GM18951 (cell line): Measurements from ENCODE around the gene BEX1.
"Not testable (repeated sequence)": the region's sequence is repeated elsewhere in the genome, so short reads cannot be mapped to it uniquely, and the experiment has no call there.

Source experiments
- POLR2A ChIP-seq: IDR thresholded peaks from 4 replicates; pipeline ENCODE4 v1.6.1; 2011; ENCODE audit warnings: mild to moderate bottlenecking; ENCODE audit not compliant: insufficient read length, insufficient read depth; ENCODE audit errors: extremely low read depth
- in situ Hi-C: fragments of 300-500 bp; cut with MboI; formaldehyde crosslinking; loops from one replicate; pipeline ENCODE4 v1.12.0; 2022; ENCODE audit warnings: low sequenced_read_pairs, mixed read lengths, inconsistent platforms; ENCODE audit not compliant: unreplicated experiment

BEX1 gene

DNA sequence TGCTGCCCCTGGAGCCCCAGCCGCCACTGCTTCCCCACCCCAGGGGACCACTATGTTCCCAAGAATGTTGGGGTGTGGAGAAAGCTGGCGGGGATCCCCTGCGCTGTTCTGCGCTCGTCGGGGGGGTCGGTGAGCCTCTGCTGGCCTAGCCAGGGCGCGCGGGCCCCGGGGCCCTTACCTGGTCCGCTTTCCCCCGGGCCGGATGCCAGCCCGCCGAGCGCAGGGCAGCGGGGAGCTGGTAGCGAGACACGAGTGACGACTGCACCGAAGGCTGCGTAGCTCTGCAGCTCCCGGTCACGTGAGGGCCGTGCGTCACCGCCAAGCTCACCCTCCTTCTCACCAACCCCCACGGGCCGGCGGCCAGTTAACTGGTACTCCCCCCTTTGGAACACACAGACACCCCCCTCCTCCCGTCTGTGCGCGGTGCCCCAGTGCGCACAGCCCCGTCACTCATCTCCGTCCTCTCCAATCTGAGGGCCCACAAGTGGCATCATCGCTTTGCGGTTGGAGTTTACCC, at the start of gene BEX1:
TSS of gene BEX1 (minus strand) at position 254 of the 517 bp plus-strand sequence. CDS start 897 bp downstream, outside the sequence.
- TF ChIP-seq POLR2A = no peak
- in situ Hi-C loops = no loop called here

GRCh38 chrX:103109497-103109896, 45.5 kb upstream of the BEX1 start:
- in situ Hi-C loops = not testable (repeated sequence)

- in situ Hi-C loops = no loop called here
Observed at GRCh38 chrX:103107836-103108235, 43.9 kb upstream of the BEX1 start.

GRCh38 chrX:103107227-103107737, 43.3 kb upstream of the BEX1 start:
- in situ Hi-C loops = not testable (repeated sequence)

More at GRCh38 chrX:103107836-103108235, 43.9 kb upstream of the BEX1 start:
- no peak for TF ChIP-seq POLR2A

- in situ Hi-C loops = not testable (repeated sequence)
Observed at GRCh38 chrX:103104370-103104769, 40.4 kb upstream of the BEX1 start.

- in situ Hi-C loops = not testable (repeated sequence)
Observed at GRCh38 chrX:103103866-103104265, 39.9 kb upstream of the BEX1 start.

GRCh38 chrX:103101299-103102042, 37.5 kb upstream of the BEX1 start:
- in situ Hi-C loops = no loop called here
- TF ChIP-seq POLR2A = no peak

DNA sequence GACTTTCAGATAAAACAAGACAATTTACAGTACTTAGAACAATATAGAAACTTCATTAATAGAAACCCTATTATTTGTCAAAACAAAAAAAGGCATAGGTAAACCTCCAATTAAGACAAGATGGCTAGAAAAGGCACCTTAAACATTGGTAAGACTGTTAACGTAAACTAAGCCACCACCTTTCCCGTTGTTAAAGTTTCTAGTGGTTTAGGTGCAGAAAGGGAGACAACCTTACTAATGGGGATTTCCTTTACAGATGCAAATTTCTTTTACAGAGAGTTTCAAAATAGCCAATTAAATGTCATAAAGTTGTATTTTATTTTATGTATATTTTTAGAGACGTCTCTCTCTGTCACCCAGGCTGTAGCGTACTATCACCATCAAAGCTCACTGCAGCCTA, 36.5 kb upstream of the BEX1 start:
- no peak for TF ChIP-seq POLR2A
- in situ Hi-C loops = no loop called here

DNA sequence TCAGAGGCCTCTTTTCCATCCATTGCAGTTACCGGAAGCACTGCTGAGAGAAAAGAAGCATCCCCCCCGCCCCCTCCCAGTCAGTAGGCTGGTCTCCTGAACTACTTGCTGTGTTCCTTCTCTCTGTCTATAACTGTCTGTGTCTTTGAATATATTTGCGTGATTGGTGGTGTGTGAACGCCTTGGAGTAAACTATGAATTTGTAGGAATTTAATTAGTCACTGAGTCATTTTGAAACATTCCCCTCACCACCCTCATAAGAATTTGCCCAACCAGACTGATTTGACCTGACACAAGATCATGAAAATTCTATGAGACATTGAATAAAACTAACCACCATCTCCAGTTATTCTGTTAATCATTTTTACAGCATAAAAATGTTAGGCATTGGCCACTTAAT, 35.7 kb upstream of the BEX1 start:
- in situ Hi-C loops = no loop called here
- no peak for TF ChIP-seq POLR2A

- in situ Hi-C loops = no loop called here
- TF ChIP-seq POLR2A = no peak
Observed at GRCh38 chrX:103098488-103098887, 34.5 kb upstream of the BEX1 start.

DNA sequence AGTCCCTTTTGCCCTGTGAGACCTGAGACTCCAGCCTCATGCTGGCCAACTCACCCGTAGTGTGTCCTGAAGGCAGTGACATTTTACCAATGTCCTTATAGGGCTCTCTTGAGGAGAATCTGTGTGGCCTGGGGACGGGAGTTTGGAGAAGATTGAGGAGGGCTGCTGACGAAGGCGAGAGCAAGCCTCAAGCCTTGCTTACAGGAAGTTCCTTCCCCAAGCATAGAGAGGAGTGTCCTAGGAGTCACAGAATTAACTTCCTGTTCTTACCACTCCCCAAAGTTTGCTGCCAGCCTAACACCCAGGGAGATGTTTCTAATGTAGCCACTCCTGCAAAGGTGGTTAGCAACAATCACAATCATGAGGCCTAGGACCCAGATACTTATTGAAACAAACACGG, 29.0 kb upstream of the BEX1 start, which contains the start of gene NXF3:
TSS of gene NXF3 (minus strand) at position 202 of the 400 bp plus-strand sequence. CDS start at position 82, 120 bp downstream.
- in situ Hi-C loops = no loop called here
- no peak for TF ChIP-seq POLR2A

- in situ Hi-C loops = no loop called here
- no peak for TF ChIP-seq POLR2A
Observed at GRCh38 chrX:103081051-103081450, 17.1 kb upstream of the BEX1 start.

DNA sequence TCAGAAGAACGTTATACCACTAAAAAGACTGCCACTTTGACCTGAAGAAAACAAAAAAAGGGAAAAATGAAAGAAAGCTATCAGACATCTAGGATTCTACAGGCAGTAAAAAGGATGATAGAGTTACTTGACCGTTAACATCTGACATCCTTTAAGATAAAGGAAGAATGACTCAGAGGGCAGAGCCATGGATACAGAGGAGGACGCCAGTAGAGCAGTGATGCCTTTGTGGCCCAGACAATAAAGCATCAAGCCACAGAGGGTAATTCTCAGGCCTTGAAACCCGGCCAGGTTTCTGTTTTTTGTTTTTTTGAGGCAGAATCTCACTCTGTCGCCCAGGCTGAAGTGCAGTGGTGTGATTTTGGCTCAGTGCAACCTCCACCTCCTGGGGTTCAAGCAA, 9.5 kb upstream of the BEX1 start:
- in situ Hi-C loops = no loop called here
- no peak for TF ChIP-seq POLR2A

GRCh38 chrX:103066606-103067005, 2.6 kb upstream of the BEX1 start:
- in situ Hi-C loops = no loop called here

GRCh38 chrX:103063191-103063845, 653 bp downstream of the BEX1 start:
- TF ChIP-seq POLR2A = no peak
- in situ Hi-C loops = no loop called here

More at GRCh38 chrX:103066606-103067005, 2.6 kb upstream of the BEX1 start:
- no peak for TF ChIP-seq POLR2A
